Breast epithelium (tissue), 4 donors: Measurements from ENCODE around the gene SCD5. TPM values are rescaled to one million over a fixed set of nuclear protein-coding genes. Genes with fewer than 3 reads are reported as not detected.

ENCODE experiments used
- DNase-seq, 2 donors: peaks; one replicate each; pipeline ENCODE4 v3.0.0-alpha.2; 2019; ENCODE audit warnings: low spot score in 2 of 2
- H3K27ac ChIP-seq, 2 donors: fragments of 200-600 bp; sonication (generic) in 1 of 2; one replicate each; pipeline ENCODE4 v1.5.1; 2016 to 2019; ENCODE audit warnings: mild to moderate bottlenecking in 1 of 2
- H3K27me3 ChIP-seq, 2 donors: fragments of 200-600 bp; sonication (generic) in 1 of 2; one replicate each; pipeline versions ENCODE4 v1.5.1 to v1.6.0; 2017 to 2019; ENCODE audit warnings: control low read depth in 1 of 2, mild to moderate bottlenecking in 1 of 2
- H3K36me3 ChIP-seq: fragments of 200-600 bp; one replicate; pipeline ENCODE4 v1.5.1; 2019
- H3K4me1 ChIP-seq, 2 donors: fragments of 200-600 bp; sonication (generic); one replicate each; pipeline ENCODE4 v1.5.1; 2016 to 2019; ENCODE audit warnings: control low read depth in 1 of 2
- H3K4me3 ChIP-seq, 3 donors: fragments of 200-600 bp; sonication (generic); 1 replicate in 2 of 3; 2 replicates in 1 of 3; pipeline ENCODE4 v1.5.1; 2016 to 2019; ENCODE audit warnings: mild to moderate bottlenecking in 3 of 3, moderate library complexity in 2 of 3
- H3K9me3 ChIP-seq, 2 donors: fragments of 200-600 bp; sonication (generic) in 1 of 2; one replicate each; pipeline ENCODE4 v1.5.1; 2016 to 2019; ENCODE audit warnings: control low read depth in 1 of 2
- CTCF ChIP-seq, 3 donors: fragments of 450-650 bp; IDR thresholded peaks; one replicate each; pipeline ENCODE4 v1.5.1; 2016 to 2017; ENCODE audit warnings: antibody characterized with exemption in 3 of 3, mild to moderate bottlenecking in 3 of 3, moderate library complexity in 3 of 3
- POLR2A ChIP-seq: fragments of 450-650 bp; IDR thresholded peaks from one replicate; pipeline ENCODE4 v1.6.1; 2016; ENCODE audit warnings: antibody characterized with exemption, mild to moderate bottlenecking, moderate library complexity
- POLR2AphosphoS5 ChIP-seq, 3 donors: sonication (generic); formaldehyde crosslinking; IDR thresholded peaks; one replicate each; pipeline ENCODE4 v1.6.1; 2017; ENCODE audit warnings: antibody characterized with exemption in 3 of 3
- intact Hi-C: fragments of 100-400 bp; cut with DNase I; formaldehyde crosslinking; loops from one replicate; pipeline ENCODE4 v1.15.1; 2023; ENCODE audit warnings: low total_unique reads
- total RNA-seq, 3 donors: library from RNA; depleted of rRNA; stranded (reverse); fragments of >200 nt; gene quantifications; one replicate each; pipeline ENCODE4 v1.1.0, GENCODE V29; 2016

SCD5 gene
- total RNA-seq, 3 donors from 2014 or later = 9.8 to 17.0 (median 14.7) TPM

GRCh38 chr4:82613121-82613520 lies 185.5 kb downstream of the SCD5 start:
- no peak for DNase-seq
- Histone ChIP-seq H3K4me3 (no peak overlapping the region), H3K36me3 (no peaks in the 10 kb centered on the region), H3K27me3 (no peaks in the 10 kb centered on the region), H3K9me3 (no peaks in the 10 kb centered on the region), H3K4me1 (no peaks in the 10 kb centered on the region), H3K27ac (no peak overlapping the region)
- TF ChIP-seq CTCF (IDR thresholded peaks at IDR 0.05) (no peak), POLR2AphosphoS5 (IDR thresholded peaks at IDR 0.05) (no peak), POLR2A (no peak)
- intact Hi-C loops = loop anchor here (5.0 kb wide), 1 partner anchor 494 kb away; no protein-coding TSS in a partner anchor

GRCh38 chr4:82611982-82612381 lies 186.6 kb downstream of the SCD5 start:
- no peak overlapping the region for H3K27ac ChIP-seq
- H3K27me3 ChIP-seq = no peaks in the 10 kb centered on the region
- no peak for TF ChIP-seq POLR2AphosphoS5 (IDR thresholded peaks at IDR 0.05)
- TF ChIP-seq CTCF (IDR thresholded peaks at IDR 0.05) = no peak
- no peak for TF ChIP-seq POLR2A
- no peak for DNase-seq
- H3K36me3 ChIP-seq = no peaks in the 10 kb centered on the region
- no peak overlapping the region for H3K4me3 ChIP-seq
- no peaks in the 10 kb centered on the region for H3K9me3 ChIP-seq
- no peaks in the 10 kb centered on the region for H3K4me1 ChIP-seq
- intact Hi-C loops = loop anchor here (5.0 kb wide), 1 partner anchor 495 kb away; no protein-coding TSS in a partner anchor

GRCh38 chr4:82611527-82611926 lies 187.1 kb downstream of the SCD5 start:
- Histone ChIP-seq H3K27ac (no peak overlapping the region), H3K36me3 (no peaks in the 10 kb centered on the region), H3K4me1 (no peaks in the 10 kb centered on the region), H3K9me3 (no peaks in the 10 kb centered on the region), H3K27me3 (no peaks in the 10 kb centered on the region), H3K4me3 (no peak overlapping the region)
- TF ChIP-seq POLR2A = no peak
- TF ChIP-seq POLR2AphosphoS5 (IDR thresholded peaks at IDR 0.05) = no peak
- no peak for TF ChIP-seq CTCF (IDR thresholded peaks at IDR 0.05)
- intact Hi-C loops = loop anchor here (5.0 kb wide), 1 partner anchor 496 kb away; no protein-coding TSS in a partner anchor
- no peak for DNase-seq

- no peak for DNase-seq
- H3K36me3 ChIP-seq = no peaks in the 10 kb centered on the region
- H3K27me3 ChIP-seq = no peaks in the 10 kb centered on the region
- intact Hi-C loops = loop anchor here (5.0 kb wide), 1 partner anchor 497 kb away; no protein-coding TSS in a partner anchor
- TF ChIP-seq POLR2A (no peak), POLR2AphosphoS5 (IDR thresholded peaks at IDR 0.05) (no peak), CTCF (IDR thresholded peaks at IDR 0.05) (no peak)
- H3K4me3 ChIP-seq = no peak overlapping the region
- H3K9me3 ChIP-seq = no peaks in the 10 kb centered on the region
- no peaks in the 10 kb centered on the region for H3K4me1 ChIP-seq
- H3K27ac ChIP-seq = no peak overlapping the region
These were observed 188.6 kb downstream of the SCD5 start for GRCh38 chr4:82610041-82610440.

GRCh38 chr4:82606622-82607021 lies 192.0 kb downstream of the SCD5 start:
- Histone ChIP-seq H3K36me3 (no peaks in the 10 kb centered on the region), H3K9me3 (no peaks in the 10 kb centered on the region), H3K4me1 (no peaks in the 10 kb centered on the region), H3K27me3 (no peaks in the 10 kb centered on the region), H3K4me3 (no peak overlapping the region), H3K27ac (no peak overlapping the region)
- intact Hi-C loops = no loop called here
- TF ChIP-seq POLR2A = no peak
- no peak for TF ChIP-seq CTCF (IDR thresholded peaks at IDR 0.05)
- no peak for TF ChIP-seq POLR2AphosphoS5 (IDR thresholded peaks at IDR 0.05)
- no peak for DNase-seq
